GM13976 (cell line): ENCODE results near the gene FCAMR.

Experiments used
- DNase-seq: peaks from one replicate; pipeline ENCODE4 v3.0.0; 2012; ENCODE audit warnings: low spot score
- CTCF ChIP-seq: IDR thresholded peaks from 2 replicates; pipeline ENCODE4 v1.5.1; 2012; ENCODE audit warnings: borderline replicate concordance, mild to moderate bottlenecking; ENCODE audit not compliant: insufficient read depth; ENCODE audit errors: extremely low read depth, missing control alignments, control extremely low read depth
- in situ Hi-C: fragments of 300-500 bp; cut with MboI; formaldehyde crosslinking; loops from one replicate; pipeline ENCODE4 v1.12.0; 2022; ENCODE audit warnings: low sequenced_read_pairs, mixed read lengths, inconsistent platforms; ENCODE audit not compliant: unreplicated experiment

FCAMR gene

DNA sequence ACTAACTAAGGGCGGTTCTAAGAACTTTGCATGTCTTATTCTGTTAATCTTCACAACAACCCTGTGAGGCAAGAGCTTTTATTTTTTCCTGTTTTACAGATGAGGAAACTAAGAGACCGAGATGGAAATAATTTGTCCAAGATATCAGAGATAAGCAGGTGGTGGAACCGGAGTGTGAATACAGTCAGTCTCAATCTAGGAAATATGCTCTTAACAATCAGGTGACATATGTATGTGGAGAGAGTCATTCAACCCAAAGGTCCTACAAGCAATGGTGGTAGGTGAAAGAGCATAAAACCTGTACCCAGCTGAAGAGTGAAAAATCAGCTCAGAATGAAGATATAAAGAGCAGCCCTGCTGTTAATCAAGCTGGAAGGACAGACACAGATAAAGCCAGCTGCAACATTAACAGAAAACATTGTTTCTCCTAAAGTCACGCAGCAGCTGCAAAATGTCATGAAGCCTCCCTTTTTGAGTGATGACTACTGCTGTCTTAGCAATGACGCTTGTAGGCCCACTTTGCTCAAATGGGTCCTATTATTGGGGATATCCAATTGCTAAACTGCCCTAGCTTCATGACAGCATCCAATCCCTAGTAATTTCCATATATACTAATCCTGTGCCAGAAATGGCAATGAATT is 30.5 kb upstream of the FCAMR start:
- DNase-seq, result no peak
- no peak for TF ChIP-seq CTCF
- in situ Hi-C loops, result no loop called here

- no peak for DNase-seq
- no peak for TF ChIP-seq CTCF
- in situ Hi-C loops, result no loop called here
These were observed 28.6 kb upstream of the FCAMR start for GRCh38 chr1:206998816-206999215.

GRCh38 chr1:206992790-206993189 is 22.5 kb upstream of the FCAMR start:
- DNase-seq, result no peak
- in situ Hi-C loops, result no loop called here

GRCh38 chr1:206987873-206988272 is 17.6 kb upstream of the FCAMR start:
- in situ Hi-C loops, result no loop called here
- no peak for DNase-seq
- TF ChIP-seq CTCF, result no peak

More at GRCh38 chr1:206992790-206993189, 22.5 kb upstream of the FCAMR start:
- no peak for TF ChIP-seq CTCF

DNA sequence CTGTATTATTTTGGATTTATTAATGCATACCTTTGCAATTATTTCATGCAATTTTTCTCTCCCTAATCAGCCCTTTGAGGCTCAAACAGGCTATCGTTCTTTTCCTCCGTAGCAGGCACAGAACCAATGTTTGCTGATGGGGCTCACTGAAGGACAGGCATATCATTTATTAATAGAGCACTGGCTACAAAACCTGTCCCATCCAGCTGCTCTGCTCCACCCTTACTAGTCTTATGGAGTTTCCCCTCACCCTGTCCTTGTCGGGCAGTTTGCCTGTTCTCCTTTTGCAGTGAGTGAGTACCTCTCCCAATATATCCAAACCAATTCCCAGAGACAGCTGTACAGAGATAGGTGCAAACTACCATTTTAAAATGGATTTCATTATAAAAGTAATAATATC is 16.6 kb upstream of the FCAMR start:
- no peak for DNase-seq
- TF ChIP-seq CTCF, result no peak
- in situ Hi-C loops, result no loop called here

DNA sequence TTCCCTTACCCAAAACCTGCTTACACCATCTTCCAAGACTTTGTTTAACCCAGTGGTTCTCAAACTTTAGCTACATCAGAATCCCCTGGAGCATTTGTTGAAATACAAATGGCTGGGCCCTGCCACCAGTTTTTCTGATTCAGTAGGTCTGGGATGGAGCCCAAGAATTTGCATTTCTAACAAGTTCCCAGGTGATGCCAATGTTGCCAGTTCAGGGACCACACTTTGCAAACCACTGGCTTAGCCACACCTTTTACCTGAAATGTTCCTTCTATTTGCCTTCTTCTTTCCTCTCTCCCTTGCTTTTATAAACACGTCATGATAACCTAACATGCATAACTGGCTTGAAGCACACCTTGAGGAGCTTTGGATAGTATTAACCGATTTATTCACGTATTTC is 16.1 kb upstream of the FCAMR start:
- no peak for DNase-seq
- no peak for TF ChIP-seq CTCF
- in situ Hi-C loops, result no loop called here
